Umbilical cord (tissue), 2 donors: ENCODE measurements around the gene NOC4L. TPM values are rescaled to one million over a fixed set of nuclear protein-coding genes. Genes with fewer than 3 reads are reported as not detected.
"Not testable (repeated sequence)": the region's sequence is repeated elsewhere in the genome, so short reads cannot be mapped to it uniquely, and the experiment has no call there.

ENCODE experiments used
- DNase-seq: peaks from one replicate; pipeline ENCODE4 v3.0.0-alpha.2; 2015; ENCODE audit warnings: low spot score
- total RNA-seq: library from RNA; depleted of rRNA; stranded (reverse); fragments of >200 nt; gene quantifications from one replicate; pipeline ENCODE4 v1.2.3, GENCODE V29; 2014; ENCODE audit warnings: low replicate concordance; ENCODE audit not compliant: insufficient read depth

Gene NOC4L
- total RNA-seq, 1 donor from 2014 or later, result 3.1 TPM

DNA sequence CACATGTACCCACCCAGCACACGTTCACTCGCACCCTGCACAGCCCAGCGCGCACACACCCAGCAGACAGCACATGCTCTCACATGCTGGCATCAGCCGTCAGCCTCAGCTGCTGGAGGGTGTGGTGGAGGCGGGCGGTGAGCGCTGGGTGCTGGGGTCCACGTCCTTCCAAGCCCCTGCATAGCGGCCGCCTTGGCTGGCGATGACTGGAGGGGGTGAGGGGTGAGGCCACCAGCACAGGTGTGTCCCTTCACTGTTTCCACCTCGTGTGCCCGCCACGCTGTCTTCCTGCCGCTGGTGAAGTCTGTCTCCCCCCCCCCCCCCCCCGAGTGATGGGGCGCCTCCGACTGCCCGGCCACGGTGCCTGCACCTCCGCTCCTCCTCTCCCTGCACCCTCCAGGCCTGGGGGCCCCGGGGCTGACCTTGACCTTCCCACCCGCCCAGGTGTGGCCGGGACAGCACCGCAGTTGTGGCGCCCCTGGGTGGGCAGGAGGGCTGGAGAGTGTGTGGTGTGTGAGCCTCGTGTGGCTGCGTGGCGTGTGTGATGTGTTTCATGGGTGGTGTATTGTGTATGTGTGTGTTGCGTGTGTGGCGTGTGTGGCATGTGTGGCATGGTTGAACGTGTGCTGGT, 37.4 kb downstream of the NOC4L start:
- DNase-seq, result no peak

DNA sequence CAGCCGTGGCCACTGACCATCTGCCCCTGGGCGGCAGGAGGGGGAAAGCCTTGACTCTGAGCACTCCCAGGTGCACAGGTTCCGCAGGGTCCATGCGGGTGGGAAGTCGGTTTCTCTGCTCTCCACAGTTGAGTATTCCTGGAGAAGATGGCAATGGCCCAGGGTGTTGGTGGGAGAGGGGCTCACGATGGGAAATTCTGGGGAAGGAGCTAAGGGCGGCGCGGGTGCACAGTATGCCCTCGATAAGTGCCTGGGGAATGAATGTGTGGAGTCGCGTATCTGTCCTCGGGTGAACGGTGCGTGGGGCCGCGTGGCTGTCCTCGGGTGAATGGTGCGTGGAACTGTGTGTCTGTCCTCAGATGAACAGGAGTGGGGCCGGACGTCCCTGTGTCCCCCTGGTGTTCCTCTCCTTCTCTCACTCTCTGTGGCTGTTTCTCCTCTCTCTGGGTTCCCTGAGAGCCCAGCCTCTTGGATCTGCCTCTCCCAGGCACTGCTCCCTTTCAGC, 38.0 kb downstream of the NOC4L start:
- no peak for DNase-seq

DNA sequence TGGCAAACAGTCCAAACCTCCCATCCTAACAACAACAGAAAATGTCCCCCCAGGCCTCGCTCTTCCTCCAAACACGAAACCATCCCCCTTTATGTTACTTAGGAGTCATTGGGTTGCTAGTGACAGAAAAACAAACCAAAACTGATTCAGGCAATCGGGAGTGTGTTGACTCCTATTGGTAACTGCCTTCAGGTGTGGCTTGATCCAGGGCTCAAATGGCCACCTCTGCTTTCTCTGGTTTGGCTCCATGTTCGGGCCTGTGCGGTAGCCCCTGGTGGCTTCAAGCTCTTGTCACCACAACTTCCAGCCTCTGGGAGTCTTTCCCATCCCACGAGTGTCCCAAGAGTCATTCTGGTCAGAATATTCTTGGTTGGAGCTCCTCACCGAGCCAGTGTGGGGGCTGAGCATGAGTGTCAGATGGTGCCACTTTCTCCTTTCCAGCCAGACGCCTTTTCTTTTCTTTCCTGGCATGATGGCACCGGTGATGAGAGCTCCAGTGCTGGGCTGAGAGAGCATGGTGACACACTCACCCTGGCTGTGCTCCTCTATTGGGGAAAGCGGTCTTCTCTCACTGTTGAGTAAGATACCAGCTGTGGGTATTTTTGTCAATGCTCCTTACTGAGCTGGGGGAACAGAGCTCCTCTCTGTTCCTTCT, 38.6 kb downstream of the NOC4L start:
- DNase-seq, result no peak

DNA sequence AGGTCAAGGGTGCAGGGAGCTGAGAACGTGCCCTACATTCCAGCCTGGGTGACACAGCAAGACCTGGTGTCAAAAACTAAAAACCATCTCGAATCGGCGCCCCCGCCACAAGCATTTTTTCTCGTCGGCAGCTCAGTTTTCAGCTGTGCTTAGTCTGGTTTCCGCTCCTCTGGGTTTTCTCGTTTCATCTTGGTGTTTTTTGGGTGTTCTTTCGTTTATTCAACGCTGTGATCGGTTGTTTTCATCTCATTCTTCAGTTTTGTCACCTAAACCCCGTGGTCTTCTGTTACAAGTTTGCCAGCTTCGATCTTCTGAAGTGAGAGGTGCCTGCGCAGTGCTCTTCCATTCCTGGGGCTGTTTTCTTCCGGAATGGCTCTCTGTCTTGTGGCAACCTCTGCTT, 41.4 kb downstream of the NOC4L start:
- no peak for DNase-seq

DNA sequence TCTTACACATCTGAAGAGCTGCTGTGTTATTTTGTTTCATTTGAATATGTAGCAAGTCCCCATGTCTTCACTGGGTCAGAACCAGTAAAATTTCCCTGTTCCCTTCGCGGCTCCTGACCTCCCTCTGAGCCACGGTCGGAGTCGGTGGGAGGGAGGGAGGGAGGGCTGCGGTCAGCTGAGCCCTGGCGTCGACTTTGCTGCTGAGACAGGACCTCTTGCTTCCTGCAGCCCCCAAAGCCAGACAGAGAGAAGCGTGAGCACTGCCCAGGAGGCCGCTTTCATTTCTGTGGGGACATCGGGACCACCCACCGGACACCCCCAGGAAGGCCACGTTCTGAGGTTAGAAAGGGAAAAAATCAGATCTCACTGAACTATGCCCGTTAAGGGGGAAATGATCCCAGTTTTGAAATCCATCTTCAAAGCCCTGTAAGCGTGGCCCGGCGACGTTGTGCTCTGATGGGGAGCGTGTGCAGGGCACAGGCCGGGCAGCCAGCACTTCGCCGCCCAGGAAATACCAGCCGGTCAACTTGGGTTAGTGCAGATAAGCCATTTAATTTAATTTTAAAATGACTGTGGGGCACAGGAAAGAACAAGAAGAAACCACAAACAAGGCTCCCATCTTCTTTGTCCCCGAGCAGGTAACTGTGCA, 42.1 kb downstream of the NOC4L start:
- no peak for DNase-seq

DNA sequence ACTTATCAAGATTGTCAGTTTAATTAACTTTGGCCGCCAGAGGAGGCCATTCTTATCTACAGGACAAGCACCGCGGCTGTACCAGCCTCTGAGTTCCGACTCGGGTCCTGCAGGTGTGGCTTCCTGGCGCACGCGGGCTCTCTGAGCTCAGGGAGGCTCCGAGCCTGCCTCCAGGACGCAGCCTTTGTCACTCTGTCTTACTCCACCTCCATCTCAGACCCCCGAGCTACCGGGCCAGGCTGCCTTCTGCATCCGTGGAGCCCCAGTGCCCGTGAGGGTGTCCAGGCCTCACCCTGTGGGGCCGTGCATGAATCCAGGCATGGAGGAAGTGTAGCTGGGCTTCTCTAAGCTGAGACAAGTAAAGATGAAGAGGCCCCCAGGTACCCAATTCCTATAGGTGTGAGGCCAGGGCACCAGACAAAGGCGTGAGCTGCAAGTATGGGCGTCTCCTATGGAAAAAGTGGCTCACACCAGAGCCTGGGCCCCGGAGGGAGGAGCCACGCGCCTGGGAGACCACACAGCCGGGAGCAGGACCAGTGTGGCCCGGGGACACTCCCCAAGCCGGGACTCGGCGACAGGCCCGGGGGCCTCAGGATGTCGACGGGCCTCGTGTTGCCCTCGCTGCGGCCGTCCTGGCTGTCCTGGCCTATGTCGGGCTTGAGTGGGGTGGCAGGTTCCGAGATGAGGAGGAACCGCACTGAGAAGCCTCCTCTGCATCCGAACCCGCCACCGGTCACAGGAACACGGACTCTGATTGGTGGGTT, 42.8 kb downstream of the NOC4L start:
- no peak for DNase-seq

DNA sequence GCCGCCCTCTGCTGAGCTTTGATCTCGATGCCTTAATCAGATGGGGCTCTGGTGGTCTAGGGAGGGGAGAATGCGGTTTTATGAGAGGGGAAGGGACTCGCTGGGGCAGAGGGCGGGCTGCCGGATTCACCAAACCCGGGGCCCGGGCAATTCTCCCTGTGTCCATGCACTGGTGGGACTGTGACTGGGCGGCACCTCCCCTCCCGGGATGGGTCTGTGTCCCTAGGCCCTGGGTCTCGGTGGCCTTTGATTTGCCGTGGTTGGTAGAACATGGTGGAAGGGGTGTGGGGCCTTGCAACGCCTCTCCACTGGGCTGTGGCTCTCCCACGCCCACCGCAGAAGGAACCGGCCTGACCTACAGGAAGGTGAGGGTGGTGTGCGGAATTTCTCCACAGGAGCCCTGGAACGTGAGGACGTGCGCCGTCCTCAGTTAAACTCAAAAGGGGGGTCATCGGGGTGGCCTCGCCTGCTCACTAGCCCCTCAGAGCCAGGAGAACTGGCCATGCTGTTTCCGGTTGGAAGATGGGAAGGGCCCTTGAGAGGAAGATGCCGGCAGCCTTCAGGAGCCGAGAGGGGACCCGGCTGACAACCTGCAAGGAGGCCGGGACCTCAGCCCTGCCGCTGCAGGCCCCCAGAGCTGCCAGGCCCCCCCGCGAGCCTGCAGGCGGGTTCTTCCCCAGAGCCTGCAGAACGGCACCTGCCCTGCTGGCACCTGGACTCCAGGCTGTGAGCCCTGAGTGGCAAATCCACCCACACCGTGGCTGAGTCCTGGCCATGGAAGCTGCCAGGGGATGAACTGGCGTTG, 43.6 kb downstream of the NOC4L start:
- DNase-seq, result no peak

DNA sequence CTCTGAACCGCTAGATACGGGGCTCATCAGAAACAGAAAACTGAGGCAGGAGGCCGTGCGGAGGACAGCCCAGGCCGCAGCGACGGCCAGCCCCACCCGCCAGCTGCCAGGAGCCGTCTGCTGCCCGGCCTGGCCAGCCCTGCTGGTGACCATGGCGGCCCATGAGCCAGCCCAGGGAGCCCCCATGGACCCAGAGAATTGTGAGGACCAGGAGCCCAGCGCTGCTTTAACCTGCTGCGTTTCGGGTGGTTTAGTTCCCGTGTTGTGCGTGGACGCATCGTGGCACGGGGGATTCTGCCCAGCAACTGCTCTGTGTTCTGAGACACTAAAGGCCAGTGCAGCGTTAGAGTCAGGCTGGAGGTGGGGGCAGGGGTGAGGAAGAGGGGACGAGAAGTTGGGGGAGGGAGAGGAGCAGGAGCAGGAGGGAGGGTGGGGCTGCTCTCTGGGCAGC, 44.2 kb downstream of the NOC4L start:
- DNase-seq, result no peak

DNA sequence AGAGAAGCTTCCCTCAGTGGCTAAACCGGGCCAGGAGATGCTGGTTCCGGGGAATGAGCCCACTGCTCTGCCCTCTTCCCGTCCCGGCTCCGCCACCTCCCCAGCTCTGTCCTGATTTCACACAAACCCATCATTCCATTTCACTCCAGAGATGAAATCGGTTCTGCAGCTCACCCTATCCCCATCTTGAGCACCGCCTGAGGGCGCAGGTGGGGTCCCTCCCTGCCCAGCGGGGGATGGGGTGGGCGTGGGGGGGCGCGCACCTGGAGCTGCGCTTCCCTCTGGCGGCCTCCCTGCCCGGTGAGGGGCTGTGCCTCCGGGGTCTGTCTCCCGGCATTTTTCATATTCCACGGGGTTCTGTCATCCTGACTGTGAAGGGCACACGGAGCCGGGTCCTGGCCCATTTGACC, 44.7 kb downstream of the NOC4L start:
- DNase-seq, result no peak

DNA sequence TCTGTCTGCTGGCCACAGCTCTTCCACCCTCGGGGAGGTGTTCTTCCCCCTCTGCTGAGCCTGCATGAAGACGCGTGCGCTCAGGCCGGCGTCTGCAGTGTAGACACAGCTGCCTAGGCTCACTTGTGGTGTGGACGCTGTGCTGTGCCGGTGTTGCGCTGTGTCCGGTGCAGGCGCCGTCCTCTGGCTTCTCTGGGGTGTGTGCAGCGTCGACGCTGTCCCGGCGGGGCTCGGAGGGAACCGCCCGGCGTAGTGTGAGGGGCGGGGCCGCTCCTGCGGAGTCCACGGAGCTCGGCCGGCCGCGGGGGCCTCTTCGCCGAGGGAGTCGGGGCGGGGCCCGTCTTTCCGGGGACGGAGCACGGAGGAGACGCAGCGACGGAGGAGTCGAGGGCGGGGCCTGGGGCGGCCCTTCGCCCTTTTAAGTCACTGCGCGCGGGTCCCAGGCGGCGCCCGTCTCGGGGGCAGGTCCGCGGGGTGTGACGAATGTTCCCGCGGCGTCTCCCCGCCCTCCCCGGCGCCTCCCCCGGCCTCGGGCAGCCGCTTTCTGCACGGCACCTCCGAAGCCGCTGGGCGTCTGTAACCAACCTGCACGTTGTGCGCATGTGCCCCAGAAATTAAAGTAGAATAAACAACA, 45.2 kb downstream of the NOC4L start:
- DNase-seq, result peak; percentile 94

DNA sequence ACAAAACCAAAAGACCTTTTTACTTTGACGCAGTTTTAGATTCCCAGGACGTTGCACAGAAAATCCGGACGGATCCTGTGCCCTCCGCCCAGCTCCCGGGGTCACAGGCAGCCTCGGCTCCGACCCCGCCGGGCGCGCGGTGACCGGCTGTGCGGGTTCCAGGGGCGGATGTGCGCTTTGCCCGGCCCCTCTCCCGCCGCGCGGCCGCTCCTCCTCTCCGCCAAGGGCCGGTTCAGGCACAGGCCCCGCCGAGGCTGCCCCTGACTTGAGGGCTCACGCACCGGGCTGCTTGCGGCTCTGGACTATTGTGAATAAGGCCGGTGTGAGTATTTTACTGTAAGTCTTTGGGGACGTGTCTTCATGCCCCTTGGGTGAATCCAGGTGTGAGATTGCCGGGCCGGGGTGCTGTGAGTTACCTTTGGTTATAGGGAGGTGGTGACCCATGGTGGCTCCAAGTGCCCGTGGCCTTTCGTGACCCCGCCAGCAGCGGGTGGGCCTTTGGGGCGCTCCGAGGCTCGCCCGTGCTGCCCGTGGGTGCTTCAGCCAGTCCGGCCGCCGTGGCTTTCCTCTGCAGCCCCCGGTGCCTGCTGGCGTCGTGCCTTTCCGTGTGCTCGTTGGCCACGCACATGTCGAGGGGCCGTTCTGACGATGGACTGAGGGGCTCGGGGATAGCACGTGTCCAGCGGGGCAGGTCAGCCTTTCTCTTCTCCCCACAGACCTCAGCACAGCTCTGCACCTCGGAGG, 45.9 kb downstream of the NOC4L start:
- no peak for DNase-seq

DNA sequence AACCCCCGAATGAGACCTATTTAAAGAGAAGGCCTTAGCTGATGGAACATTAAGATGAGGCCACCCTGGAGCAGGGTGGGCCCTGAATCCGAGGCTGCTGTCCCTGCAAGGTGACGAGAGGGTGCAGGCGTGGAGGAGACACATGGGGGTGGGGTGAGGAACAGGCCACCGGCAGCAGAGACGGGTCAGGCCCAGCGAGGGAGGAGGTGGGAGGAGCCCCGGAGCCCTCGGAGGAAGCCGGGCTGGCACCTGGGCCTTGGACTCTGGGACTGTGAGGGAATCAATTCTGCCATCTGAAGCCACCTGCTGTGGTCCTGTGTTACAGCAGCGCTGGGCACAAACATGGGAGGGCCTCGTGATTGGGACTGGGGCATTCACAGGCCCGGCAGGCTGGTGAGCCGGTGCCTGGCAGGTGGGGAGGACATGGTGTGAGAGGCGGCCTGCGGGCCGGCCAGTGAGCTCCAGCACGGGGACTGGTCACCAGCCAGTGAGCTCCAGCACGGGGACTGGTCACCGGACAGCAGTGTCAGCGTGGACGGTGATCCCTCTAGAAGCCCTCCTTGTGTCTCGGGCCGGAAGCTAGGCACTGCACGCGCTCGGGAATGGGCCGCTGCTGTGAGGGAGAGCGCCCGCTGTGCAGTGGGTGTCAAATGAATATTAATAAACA, 46.7 kb downstream of the NOC4L start:
- no peak for DNase-seq

DNA sequence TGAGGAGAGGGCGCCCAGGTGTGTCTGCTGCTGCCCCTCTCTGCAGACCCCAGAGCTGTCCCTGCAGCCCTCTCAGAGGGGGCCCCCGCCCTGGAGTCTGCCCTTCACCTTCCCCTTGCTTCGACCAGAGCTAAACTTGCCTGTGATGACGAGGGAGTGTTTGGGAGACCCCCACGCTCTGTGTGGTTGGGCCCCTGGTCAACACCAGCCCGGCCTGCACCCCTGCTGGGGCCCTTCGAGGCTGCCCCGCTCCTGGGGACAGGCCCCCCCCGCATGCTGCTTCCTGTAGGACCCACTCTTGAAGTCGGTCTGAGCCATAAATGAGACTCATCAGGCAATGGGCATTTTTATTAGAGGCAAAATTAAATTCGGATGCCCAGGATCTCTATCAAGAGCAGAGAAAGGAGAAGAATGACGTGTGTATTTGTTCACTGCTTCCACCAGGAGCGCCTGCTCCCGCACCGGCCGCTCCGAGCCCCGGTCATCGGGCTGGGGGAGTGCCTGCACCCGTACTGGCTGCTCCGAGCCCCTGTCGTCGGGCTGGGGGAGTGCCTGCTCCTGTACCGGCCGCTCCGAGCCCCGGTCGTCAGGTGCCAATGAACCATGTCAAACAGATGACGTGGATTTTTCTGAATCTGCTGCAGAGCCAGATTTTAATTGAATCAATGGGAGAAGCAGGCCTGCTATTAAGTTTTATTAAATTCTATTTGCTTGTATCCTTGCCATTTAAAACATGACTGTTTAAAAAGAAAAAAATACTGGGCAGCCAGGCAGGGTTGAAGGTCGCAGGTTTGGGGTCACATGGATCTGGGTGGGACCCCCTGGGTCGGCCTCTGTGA, 47.7 kb downstream of the NOC4L start:
- no peak for DNase-seq

DNA sequence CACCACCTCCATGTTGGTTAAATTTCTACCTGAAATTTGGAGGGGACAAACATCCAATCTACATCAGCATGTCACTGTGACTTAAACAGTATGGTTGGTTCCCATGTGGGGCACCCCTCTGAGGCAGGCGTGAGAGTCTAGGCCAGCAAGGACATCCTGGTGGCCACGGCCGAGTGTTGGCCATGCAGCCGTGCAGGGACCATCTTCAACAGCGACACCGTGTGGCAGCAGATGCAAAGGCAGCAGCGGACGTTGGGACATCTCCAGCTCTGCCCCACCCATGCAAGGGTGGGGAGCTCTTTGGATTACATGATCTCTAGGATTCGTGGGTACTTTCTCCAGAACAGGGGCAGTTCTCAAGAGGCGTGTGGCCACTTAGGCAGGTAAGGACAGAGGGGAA, 49.8 kb downstream of the NOC4L start:
- DNase-seq, result no peak

DNA sequence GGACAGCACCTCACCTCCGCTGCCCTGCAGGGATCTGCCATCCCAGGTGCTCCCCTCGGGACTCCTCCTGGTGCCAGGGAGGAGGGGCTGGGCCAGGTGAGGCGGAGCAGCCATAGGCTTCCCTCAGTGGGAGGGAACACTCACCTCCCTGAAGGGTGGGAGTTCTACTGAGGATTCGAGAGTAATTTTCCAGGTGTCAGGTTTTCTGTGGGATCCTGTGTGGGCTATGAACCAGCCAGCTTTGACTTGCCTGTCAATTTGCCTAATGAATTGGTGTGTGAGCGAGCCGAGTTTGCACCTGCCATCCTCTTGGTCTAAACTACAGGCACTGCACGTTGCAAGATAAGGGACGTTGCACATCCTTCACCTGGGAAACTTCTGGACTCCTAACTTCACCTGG, 50.3 kb downstream of the NOC4L start:
- no peak for DNase-seq

DNA sequence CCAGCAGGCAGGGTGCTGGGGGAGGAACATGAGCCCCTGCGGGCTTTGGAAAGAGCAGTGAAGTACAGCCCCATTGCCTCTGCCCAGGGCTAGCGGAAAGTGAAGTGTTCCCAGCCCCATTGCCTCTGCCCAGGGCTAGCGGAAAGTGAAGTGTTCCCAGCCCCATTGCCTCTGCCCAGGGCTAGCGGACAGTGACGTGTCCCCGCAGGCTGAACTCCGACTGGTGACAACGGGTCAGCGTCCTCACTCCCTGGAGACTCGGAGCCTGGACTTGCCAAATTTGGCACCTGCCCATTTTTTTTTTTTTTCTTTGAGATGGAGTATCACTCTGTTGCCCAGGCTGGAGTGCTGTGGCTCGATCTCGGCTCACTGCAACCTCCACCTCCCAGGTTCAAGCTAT, 51.0 kb downstream of the NOC4L start:
- not testable (repeated sequence) for DNase-seq

DNA sequence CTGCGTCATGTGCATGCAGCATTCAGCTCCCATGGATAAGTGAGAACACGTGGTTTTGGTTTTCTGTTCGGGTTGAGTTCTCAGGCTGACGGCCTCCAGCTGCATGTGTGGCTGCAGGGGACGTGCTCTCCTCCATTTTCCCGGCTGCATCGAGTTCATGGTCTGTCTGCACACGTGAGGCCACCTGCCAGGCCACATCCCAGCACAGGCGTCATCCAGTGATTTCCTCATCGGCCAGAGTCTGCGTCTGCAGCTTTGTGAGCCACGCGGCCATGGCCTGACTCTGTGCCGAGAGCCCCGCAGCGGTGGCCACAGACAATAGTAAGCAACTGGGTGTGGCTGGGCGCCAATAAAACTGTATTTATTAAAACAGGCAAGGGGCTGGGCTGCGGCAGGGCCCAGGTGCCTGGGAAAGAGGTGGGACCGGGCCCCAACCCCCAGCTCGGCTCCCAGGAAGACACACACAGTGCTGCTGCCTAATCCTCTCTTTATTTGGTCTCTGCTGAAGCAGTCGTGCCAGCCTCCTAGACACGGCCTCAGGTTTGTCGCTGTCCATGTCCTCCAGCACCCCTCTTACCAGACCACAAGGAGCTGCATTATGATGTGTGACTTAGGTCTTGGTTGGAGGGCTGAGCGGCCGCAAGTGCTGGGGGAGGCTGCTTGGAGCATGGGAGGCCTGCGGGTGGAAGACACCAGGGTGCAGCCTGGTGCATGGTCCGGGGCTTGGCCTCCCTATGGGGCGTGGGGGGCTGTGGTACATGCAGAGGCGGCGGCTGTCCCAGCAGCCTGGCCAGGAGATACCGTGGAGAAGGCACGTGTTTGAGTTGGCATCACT, 52.0 kb downstream of the NOC4L start:
- no peak for DNase-seq
